Mucosa of descending colon (tissue), 3 donors: Measurements from ENCODE around the gene FBXO3. TPM values are rescaled to one million over a fixed set of nuclear protein-coding genes. Genes with fewer than 3 reads are reported as not detected.
A peak's percentile ranks its signal among the peaks of the same experiment; 100 is the strongest.

Source experiments
- ATAC-seq: fragments of 200-7000 bp; cut with Tn5 transposase; one replicate; pipeline ENCODE4 v1.9.1; 2020; ENCODE audit warnings: mild to moderate bottlenecking, moderate library complexity
- DNase-seq, 3 donors: peaks; one replicate each; pipeline ENCODE4 v3.0.0-alpha.2; 2020
- H3K36me3 ChIP-seq: fragments of 200-600 bp; one replicate; pipeline ENCODE4 v1.8.0; 2021; ENCODE audit warnings: low read depth, mild to moderate bottlenecking
- H3K4me1 ChIP-seq: fragments of 200-600 bp; one replicate; pipeline ENCODE4 v1.8.0; 2021; ENCODE audit warnings: low read depth, mild to moderate bottlenecking
- H3K4me3 ChIP-seq: fragments of 200-600 bp; one replicate; pipeline ENCODE4 v1.8.0; 2021; ENCODE audit warnings: mild to moderate bottlenecking
- H3K9me3 ChIP-seq: fragments of 200-600 bp; one replicate; pipeline ENCODE4 v1.8.0; 2021; ENCODE audit warnings: mild to moderate bottlenecking
- intact Hi-C, 2 donors: fragments of 100-400 bp; cut with DNase I in 1 of 2; cut with micrococcal nuclease in 1 of 2; formaldehyde crosslinking; loops; one replicate each; pipeline versions ENCODE4 v1.11.0 to v1.11.1; 2022; cut with DNase I, micrococcal nuclease
- total RNA-seq, 3 donors: library from RNA; stranded (reverse); fragmentation: NEBNext Ultra II Directional in 2 of 3; extraction: Animal tissue kit (Norgen Biotek cat#: 25700) in 2 of 3; gene quantifications; one replicate each; pipeline versions ENCODE4 v1.2.1 to v1.2.4, GENCODE V29; 2021 to 2023
- TF ChIP-seq, protein P1 (sequence below): fragments of 200-600 bp; IDR thresholded peaks from one replicate; pipeline ENCODE4 v1.8.0; 2022; ENCODE audit warnings: antibody characterized with exemption, mild to moderate bottlenecking
- donor health status: DM: no; HTN: no; CAD: no; lungs with moderate emphysema.
- donor health status: DM: no; HTN: no; CAD: no.
- donor health status: DM: no; HTN: yes; CAD: no.

Gene FBXO3
- total RNA-seq, 3 donors from 2014 or later = 27.3 to 36.0 (median 34.5) TPM

DNA sequence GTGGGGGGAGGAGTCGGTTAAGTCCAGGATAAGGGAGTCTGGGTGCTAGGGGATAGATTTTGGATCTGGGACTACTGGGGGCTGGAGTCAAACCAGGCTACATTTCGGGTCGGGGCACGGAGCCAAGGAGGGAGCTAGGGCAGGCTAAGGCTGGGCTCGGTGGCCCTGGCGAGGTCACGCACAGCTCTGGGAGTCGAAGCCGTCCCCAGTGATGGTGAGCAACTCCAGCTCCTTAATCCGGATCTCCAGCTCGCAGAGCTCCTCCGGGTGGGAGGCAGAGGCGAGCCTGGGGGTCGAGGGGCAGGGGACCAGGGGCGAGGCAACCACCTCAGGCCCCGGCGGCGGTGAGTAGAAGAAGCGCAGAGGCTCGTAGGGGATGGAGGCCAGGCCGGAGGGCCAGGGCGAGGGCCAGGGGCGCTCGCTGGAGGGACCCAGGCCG, 74.2 kb downstream of the FBXO3 start:
- intact Hi-C loops = no loop called here
- H3K4me3 ChIP-seq = no peak overlapping the region
- TF ChIP-seq, protein P1, sequence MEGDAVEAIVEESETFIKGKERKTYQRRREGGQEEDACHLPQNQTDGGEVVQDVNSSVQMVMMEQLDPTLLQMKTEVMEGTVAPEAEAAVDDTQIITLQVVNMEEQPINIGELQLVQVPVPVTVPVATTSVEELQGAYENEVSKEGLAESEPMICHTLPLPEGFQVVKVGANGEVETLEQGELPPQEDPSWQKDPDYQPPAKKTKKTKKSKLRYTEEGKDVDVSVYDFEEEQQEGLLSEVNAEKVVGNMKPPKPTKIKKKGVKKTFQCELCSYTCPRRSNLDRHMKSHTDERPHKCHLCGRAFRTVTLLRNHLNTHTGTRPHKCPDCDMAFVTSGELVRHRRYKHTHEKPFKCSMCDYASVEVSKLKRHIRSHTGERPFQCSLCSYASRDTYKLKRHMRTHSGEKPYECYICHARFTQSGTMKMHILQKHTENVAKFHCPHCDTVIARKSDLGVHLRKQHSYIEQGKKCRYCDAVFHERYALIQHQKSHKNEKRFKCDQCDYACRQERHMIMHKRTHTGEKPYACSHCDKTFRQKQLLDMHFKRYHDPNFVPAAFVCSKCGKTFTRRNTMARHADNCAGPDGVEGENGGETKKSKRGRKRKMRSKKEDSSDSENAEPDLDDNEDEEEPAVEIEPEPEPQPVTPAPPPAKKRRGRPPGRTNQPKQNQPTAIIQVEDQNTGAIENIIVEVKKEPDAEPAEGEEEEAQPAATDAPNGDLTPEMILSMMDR = no peak
- DNase-seq (peak; percentile 57 to 74 (median 71)), ATAC-seq (no peak)
- H3K36me3 ChIP-seq = no peaks in the 10 kb centered on the region
- H3K4me1 ChIP-seq = peaks cover 32% of the 10 kb centered on the region
- H3K9me3 ChIP-seq = no peaks in the 10 kb centered on the region

DNA sequence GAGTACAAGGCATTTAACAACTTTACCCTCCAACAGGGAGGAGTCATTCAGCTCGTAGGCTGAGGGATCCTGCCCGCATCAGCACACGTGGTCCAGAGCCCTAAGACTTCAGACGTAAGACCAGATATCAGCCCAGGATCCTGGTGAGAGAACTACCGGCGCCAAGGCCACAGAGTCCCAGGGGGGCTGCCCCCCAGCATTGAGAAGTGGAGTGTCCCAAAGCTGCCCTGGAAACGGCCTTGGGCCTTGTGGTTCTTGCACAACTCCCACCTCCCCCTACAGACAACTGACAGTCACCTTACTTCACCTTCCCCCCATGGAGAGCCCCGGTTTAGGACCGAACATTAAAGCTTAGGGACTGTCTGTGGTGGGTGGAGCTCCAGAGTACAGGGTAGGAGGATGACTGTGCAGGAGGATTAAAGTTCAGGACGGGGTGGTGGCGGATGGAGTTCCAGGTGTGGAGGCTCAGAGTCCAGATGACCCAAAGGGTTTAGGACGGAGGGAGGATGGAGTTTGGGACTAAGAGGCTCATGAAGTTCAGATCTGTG, 74.7 kb downstream of the FBXO3 start:
- intact Hi-C loops = no loop called here
- TF ChIP-seq, protein P1 = no peak
- H3K36me3 ChIP-seq = no peaks in the 10 kb centered on the region
- peaks cover 31% of the 10 kb centered on the region for H3K4me1 ChIP-seq
- DNase-seq (peak in 2 of 3 donors; percentile 62 to 66), ATAC-seq (peak; percentile 54)
- no peak overlapping the region for H3K4me3 ChIP-seq
- H3K9me3 ChIP-seq = no peaks in the 10 kb centered on the region

DNA sequence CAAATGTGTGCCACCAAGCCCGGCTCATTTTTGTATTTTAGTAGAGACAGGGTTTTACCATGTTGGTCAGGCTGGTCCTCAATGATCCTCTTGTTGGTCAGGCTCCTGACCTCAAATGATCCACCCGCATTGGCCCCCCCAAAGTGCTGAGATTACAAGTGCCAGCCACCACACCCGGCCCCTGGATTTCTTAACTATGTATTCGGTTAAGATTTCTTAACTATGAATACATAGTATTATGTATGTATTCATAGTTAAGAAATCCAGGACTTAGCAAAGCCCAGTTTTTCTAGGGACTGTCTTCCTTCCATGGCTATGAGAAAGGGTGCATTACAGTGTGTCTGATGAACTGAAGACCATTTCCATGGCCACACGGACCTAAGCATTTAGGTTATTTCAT, 75.4 kb downstream of the FBXO3 start:
- ATAC-seq = no peak
- TF ChIP-seq, protein P1 = no peak
- Histone ChIP-seq H3K36me3 (no peaks in the 10 kb centered on the region), H3K4me1 (peaks cover 24% of the 10 kb centered on the region), H3K9me3 (no peaks in the 10 kb centered on the region), H3K4me3 (no peak overlapping the region)
- no peak for DNase-seq
- intact Hi-C loops = no loop called here

DNA sequence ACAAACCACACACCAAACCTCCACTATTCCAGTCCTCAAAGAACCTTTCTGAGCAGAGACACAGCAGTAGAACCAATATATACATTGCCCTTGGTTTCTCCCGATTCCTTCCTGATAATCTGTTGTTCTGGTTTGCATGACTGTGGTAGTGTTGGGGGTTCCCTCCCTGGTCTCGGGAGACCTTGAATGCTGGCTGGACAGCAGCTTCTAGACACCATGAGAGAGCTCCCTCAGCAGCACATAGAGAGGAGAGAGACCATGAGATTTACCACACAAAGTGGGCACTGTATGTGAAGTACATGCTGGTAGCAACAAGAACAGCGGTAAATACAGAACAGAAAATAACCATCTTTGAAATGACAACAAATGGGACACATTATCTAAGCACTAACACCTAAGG, 76.3 kb downstream of the FBXO3 start:
- Histone ChIP-seq H3K4me1 (peaks cover 18% of the 10 kb centered on the region), H3K9me3 (no peaks in the 10 kb centered on the region), H3K4me3 (no peak overlapping the region), H3K36me3 (no peaks in the 10 kb centered on the region)
- TF ChIP-seq, protein P1 = no peak
- no peak for ATAC-seq
- no peak for DNase-seq
- intact Hi-C loops = no loop called here

DNA sequence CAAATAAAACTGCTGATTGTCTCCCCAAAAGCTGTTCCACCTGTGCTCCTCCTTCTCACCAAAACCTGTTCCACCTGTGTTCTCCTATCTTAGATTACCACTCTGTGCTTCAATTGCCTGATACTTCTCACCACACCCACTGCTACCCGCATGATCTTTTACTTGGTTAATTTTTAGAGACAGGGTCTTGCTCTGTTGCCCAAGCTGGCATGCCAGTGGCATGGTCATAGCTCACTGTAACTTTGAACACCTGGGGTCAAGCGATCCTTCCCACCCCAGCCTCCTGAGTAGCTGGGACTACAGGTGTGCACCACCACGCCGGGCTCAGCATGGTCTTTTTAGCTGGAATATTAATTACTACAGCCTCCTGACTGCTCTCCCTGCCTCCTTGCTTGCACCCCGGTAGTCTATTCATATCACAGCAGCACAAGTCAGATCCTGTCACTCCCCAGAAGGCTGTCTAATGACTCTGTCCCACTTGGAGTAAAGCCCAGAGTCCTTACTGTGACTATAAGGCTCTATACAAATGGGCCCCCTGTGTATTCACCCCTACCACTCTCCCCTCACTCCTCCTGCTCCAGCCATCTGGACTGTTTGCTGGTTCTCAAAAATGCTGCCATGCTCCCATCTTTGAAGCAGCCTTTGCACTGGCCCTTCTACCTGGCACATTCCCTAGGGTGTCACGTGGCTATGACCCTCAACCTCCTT, 77.2 kb downstream of the FBXO3 start:
- ATAC-seq = no peak
- H3K4me1 ChIP-seq = peaks cover 19% of the 10 kb centered on the region

More for the DNA sequence above, 77.2 kb downstream of the FBXO3 start:
- Histone ChIP-seq H3K4me3 (no peak overlapping the region), H3K36me3 (no peaks in the 10 kb centered on the region), H3K9me3 (no peaks in the 10 kb centered on the region)
- DNase-seq = no peak
- TF ChIP-seq, protein P1 = no peak
- intact Hi-C loops = no loop called here
